ENCODE measurements around the gene RALBP1.

RALBP1 gene

DNA sequence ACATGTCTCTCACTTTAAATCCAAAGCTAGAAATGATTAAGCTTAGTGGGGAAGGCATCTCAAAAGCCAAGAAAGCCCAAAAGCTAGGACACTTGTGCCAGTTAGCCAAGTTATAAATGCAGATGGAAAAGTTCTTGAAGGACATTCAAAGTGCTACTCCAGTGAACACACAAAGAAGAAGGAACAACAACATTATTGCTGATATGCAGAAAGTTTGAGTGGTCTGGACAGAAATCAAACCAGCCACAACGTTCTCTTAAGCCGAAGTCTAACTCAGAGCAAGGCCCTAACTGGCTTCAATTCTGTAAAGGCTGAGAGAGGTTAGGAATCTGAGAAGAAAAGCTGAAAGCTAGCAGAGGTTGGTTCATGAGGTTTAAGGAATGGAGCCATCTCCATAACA is 90.1 kb downstream of the RALBP1 start:
- H4K91ac ChIP-seq (ENCODE audit: low read depth, low read length), result no peak overlapping the region
- no peaks in the 10 kb centered on the region for H3K79me2 ChIP-seq (ENCODE audit: control insufficient read depth, insufficient read depth, low read length, poor library complexity)
- no peak for DNase-seq
- no peak overlapping the region for H2BK12ac ChIP-seq (ENCODE audit: low read length)
- H3K36me3 ChIP-seq (ENCODE audit: control insufficient read depth in 1 of 2, insufficient read depth in 2 of 2, low read length in 2 of 2), result peaks cover 25 to 43% of the 10 kb centered on the region in 2 experiments
- no peak overlapping the region for H2AK5ac ChIP-seq (ENCODE audit: low read length)
- no peak overlapping the region for H2BK120ac ChIP-seq (ENCODE audit: insufficient read depth, low read length, poor library complexity)
- no peak overlapping the region for H3K4ac ChIP-seq (ENCODE audit: low read depth, low read length)
- no peak overlapping the region for H3K18ac ChIP-seq (ENCODE audit: low read length)
- H3K4me2 ChIP-seq (ENCODE audit: low read length), result no peak overlapping the region
- no peak overlapping the region for H4K12ac ChIP-seq (ENCODE audit: low read depth, low read length)
- no peaks in the 10 kb centered on the region for H3K27me3 ChIP-seq (ENCODE audit: insufficient read depth, low read length)
- H2AFZ ChIP-seq (ENCODE audit: insufficient read depth, low read length, poor library complexity), result no peak overlapping the region
- H3K9me3 ChIP-seq (ENCODE audit: insufficient read depth, low read depth, low read length), result no peaks in the 10 kb centered on the region
- no CpG with 5 or more reads among the region's 2 CpGs for WGBS (ENCODE audit: extremely low coverage, insufficient coverage, insufficient read length)
- H4K8ac ChIP-seq (ENCODE audit: low read depth, low read length), result no peak overlapping the region
- H3K4me1 ChIP-seq (ENCODE audit: control insufficient read depth in 1 of 2, insufficient read depth in 2 of 2, low read length in 2 of 2), result no peaks in the 10 kb centered on the region
- H3K23ac ChIP-seq (ENCODE audit: low read length), result no peak overlapping the region
- no peaks in the 10 kb centered on the region for H3K79me1 ChIP-seq (ENCODE audit: low read length)
- H3K9ac ChIP-seq (ENCODE audit: low read length), result no peak overlapping the region
- H3K14ac ChIP-seq (ENCODE audit: low read length), result no peak overlapping the region
- H2BK5ac ChIP-seq (ENCODE audit: low read depth, low read length, poor library complexity), result no peak overlapping the region
- no peak overlapping the region for H3K4me3 ChIP-seq (ENCODE audit: low read depth, low read length)
- H3K27ac ChIP-seq (ENCODE audit: low read depth, low read length), result no peak overlapping the region

DNA sequence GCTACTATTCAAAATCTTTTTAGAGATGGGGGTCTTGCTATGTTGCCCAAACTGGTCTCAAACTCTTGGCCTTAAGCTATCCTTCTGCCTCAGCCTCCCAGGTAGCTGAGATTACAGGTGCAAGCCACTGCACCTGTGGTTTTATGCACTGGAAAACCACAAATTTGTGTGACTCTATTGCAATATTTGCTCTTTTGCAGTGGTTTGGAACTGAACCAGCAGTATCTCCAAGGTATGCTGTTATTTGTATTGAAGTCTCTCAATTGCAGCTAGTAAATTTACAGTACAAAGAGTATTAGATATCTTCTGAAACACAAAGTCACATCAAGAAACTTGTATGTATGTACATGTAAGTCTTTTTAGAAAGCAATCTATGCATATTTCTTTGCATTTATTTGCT is 92.9 kb downstream of the RALBP1 start:
- H4K91ac ChIP-seq (ENCODE audit: low read depth, low read length), result no peak overlapping the region
- no peaks in the 10 kb centered on the region for H3K79me2 ChIP-seq (ENCODE audit: control insufficient read depth, insufficient read depth, low read length, poor library complexity)
- no peak overlapping the region for H3K18ac ChIP-seq (ENCODE audit: low read length)
- no peaks in the 10 kb centered on the region for H3K9me3 ChIP-seq (ENCODE audit: insufficient read depth, low read depth, low read length)
- no peak for DNase-seq
- H2BK12ac ChIP-seq (ENCODE audit: low read length), result no peak overlapping the region
- H3K4me2 ChIP-seq (ENCODE audit: low read length), result no peak overlapping the region
- no peaks in the 10 kb centered on the region for H3K27me3 ChIP-seq (ENCODE audit: insufficient read depth, low read length)
- no peaks in the 10 kb centered on the region for H3K4me1 ChIP-seq (ENCODE audit: control insufficient read depth in 1 of 2, insufficient read depth in 2 of 2, low read length in 2 of 2)
- H4K12ac ChIP-seq (ENCODE audit: low read depth, low read length), result no peak overlapping the region
- no peak overlapping the region for H2AK5ac ChIP-seq (ENCODE audit: low read length)
- H3K4me3 ChIP-seq (ENCODE audit: low read depth, low read length), result no peak overlapping the region
- H3K23ac ChIP-seq (ENCODE audit: low read length), result no peak overlapping the region
- no peaks in the 10 kb centered on the region for H3K79me1 ChIP-seq (ENCODE audit: low read length)
- H3K36me3 ChIP-seq (ENCODE audit: control insufficient read depth in 1 of 2, insufficient read depth in 2 of 2, low read length in 2 of 2), result peaks cover 14 to 35% of the 10 kb centered on the region in 2 experiments
- no peak overlapping the region for H2BK5ac ChIP-seq (ENCODE audit: low read depth, low read length, poor library complexity)
- H3K14ac ChIP-seq (ENCODE audit: low read length), result no peak overlapping the region
- no peak overlapping the region for H3K4ac ChIP-seq (ENCODE audit: low read depth, low read length)
- H2BK120ac ChIP-seq (ENCODE audit: insufficient read depth, low read length, poor library complexity), result no peak overlapping the region
- H3K27ac ChIP-seq (ENCODE audit: low read depth, low read length), result no peak overlapping the region
- H3K9ac ChIP-seq (ENCODE audit: low read length), result no peak overlapping the region
- no peak overlapping the region for H2AFZ ChIP-seq (ENCODE audit: insufficient read depth, low read length, poor library complexity)
- no peak overlapping the region for H4K8ac ChIP-seq (ENCODE audit: low read depth, low read length)

DNA sequence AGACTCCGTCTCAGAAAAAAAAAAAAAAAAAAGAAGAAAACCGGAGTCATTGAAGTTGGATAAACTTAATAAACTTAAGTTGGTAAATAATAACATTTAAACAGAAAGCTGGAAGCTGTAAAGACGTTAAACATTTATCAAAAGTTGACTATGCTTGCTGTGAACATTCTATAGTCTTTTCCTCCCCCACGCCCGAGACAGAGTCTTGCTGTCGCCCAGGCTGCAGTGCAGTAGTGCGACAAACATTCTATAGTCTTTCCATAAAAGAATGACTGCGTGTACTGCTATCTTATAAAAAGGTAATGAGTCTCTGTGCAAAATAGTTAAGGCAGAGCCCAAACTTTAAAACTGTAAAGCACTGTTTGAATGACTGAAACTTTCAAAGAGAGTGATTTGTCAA is 93.9 kb downstream of the RALBP1 start:
- no peak overlapping the region for H2AK5ac ChIP-seq (ENCODE audit: low read length)
- H4K8ac ChIP-seq (ENCODE audit: low read depth, low read length), result no peak overlapping the region
- no peaks in the 10 kb centered on the region for H3K27me3 ChIP-seq (ENCODE audit: insufficient read depth, low read length)
- no peaks in the 10 kb centered on the region for H3K4me1 ChIP-seq (ENCODE audit: control insufficient read depth in 1 of 2, insufficient read depth in 2 of 2, low read length in 2 of 2)
- no peak overlapping the region for H2BK5ac ChIP-seq (ENCODE audit: low read depth, low read length, poor library complexity)
- H3K79me1 ChIP-seq (ENCODE audit: low read length), result no peaks in the 10 kb centered on the region
- no peak overlapping the region for H3K27ac ChIP-seq (ENCODE audit: low read depth, low read length)
- no peak overlapping the region for H3K4ac ChIP-seq (ENCODE audit: low read depth, low read length)
- H2AFZ ChIP-seq (ENCODE audit: insufficient read depth, low read length, poor library complexity), result no peak overlapping the region
- no peak overlapping the region for H2BK12ac ChIP-seq (ENCODE audit: low read length)
- WGBS (ENCODE audit: extremely low coverage, insufficient coverage, insufficient read length), result no CpG with 5 or more reads among the region's 8 CpGs
- H3K4me2 ChIP-seq (ENCODE audit: low read length), result no peak overlapping the region
- H3K79me2 ChIP-seq (ENCODE audit: control insufficient read depth, insufficient read depth, low read length, poor library complexity), result no peaks in the 10 kb centered on the region
- no peak overlapping the region for H3K23ac ChIP-seq (ENCODE audit: low read length)
- H4K91ac ChIP-seq (ENCODE audit: low read depth, low read length), result no peak overlapping the region
- H3K9ac ChIP-seq (ENCODE audit: low read length), result no peak overlapping the region
- H4K12ac ChIP-seq (ENCODE audit: low read depth, low read length), result no peak overlapping the region
- no peak for DNase-seq
- H3K14ac ChIP-seq (ENCODE audit: low read length), result no peak overlapping the region
- no peak overlapping the region for H2BK120ac ChIP-seq (ENCODE audit: insufficient read depth, low read length, poor library complexity)
- H3K4me3 ChIP-seq (ENCODE audit: low read depth, low read length), result no peak overlapping the region
- peaks cover 13 to 35% of the 10 kb centered on the region in 2 experiments for H3K36me3 ChIP-seq (ENCODE audit: control insufficient read depth in 1 of 2, insufficient read depth in 2 of 2, low read length in 2 of 2)
- no peaks in the 10 kb centered on the region for H3K9me3 ChIP-seq (ENCODE audit: insufficient read depth, low read depth, low read length)
- H3K18ac ChIP-seq (ENCODE audit: low read length), result no peak overlapping the region

- Histone ChIP-seq H4K8ac (ENCODE audit: low read depth, low read length) (no peak overlapping the region), H3K27ac (ENCODE audit: low read depth, low read length) (no peak overlapping the region), H3K9ac (ENCODE audit: low read length) (no peak overlapping the region), H2AFZ (ENCODE audit: insufficient read depth, low read length, poor library complexity) (no peak overlapping the region), H3K79me1 (ENCODE audit: low read length) (no peaks in the 10 kb centered on the region), H3K36me3 (ENCODE audit: control insufficient read depth in 1 of 2, insufficient read depth in 2 of 2, low read length in 2 of 2) (peaks cover 15 to 33% of the 10 kb centered on the region in 2 experiments), H3K27me3 (ENCODE audit: insufficient read depth, low read length) (no peaks in the 10 kb centered on the region), H2BK120ac (ENCODE audit: insufficient read depth, low read length, poor library complexity) (no peak overlapping the region), H3K4me3 (ENCODE audit: low read depth, low read length) (no peak overlapping the region), H4K91ac (ENCODE audit: low read depth, low read length) (no peak overlapping the region), H4K12ac (ENCODE audit: low read depth, low read length) (no peak overlapping the region), H3K4me1 (ENCODE audit: control insufficient read depth in 1 of 2, insufficient read depth in 2 of 2, low read length in 2 of 2) (no peaks in the 10 kb centered on the region), H3K9me3 (ENCODE audit: insufficient read depth, low read depth, low read length) (no peaks in the 10 kb centered on the region), H3K18ac (ENCODE audit: low read length) (no peak overlapping the region), H3K14ac (ENCODE audit: low read length) (no peak overlapping the region), H3K4me2 (ENCODE audit: low read length) (no peak overlapping the region), H2AK5ac (ENCODE audit: low read length) (no peak overlapping the region), H3K4ac (ENCODE audit: low read depth, low read length) (no peak overlapping the region), H2BK5ac (ENCODE audit: low read depth, low read length, poor library complexity) (no peak overlapping the region), H3K23ac (ENCODE audit: low read length) (no peak overlapping the region), H2BK12ac (ENCODE audit: low read length) (no peak overlapping the region), H3K79me2 (ENCODE audit: control insufficient read depth, insufficient read depth, low read length, poor library complexity) (no peaks in the 10 kb centered on the region)
- no CpG with 5 or more reads among the region's 3 CpGs for WGBS (ENCODE audit: extremely low coverage, insufficient coverage, insufficient read length)
- no peak for DNase-seq
Measured at GRCh38 chr18:9570255-9570654, 94.9 kb downstream of the RALBP1 start.
